ENCODE measurements around the gene TRAF1.
A peak's percentile ranks its signal among the peaks of the same experiment; 100 is the strongest.

TRAF1 gene

DNA sequence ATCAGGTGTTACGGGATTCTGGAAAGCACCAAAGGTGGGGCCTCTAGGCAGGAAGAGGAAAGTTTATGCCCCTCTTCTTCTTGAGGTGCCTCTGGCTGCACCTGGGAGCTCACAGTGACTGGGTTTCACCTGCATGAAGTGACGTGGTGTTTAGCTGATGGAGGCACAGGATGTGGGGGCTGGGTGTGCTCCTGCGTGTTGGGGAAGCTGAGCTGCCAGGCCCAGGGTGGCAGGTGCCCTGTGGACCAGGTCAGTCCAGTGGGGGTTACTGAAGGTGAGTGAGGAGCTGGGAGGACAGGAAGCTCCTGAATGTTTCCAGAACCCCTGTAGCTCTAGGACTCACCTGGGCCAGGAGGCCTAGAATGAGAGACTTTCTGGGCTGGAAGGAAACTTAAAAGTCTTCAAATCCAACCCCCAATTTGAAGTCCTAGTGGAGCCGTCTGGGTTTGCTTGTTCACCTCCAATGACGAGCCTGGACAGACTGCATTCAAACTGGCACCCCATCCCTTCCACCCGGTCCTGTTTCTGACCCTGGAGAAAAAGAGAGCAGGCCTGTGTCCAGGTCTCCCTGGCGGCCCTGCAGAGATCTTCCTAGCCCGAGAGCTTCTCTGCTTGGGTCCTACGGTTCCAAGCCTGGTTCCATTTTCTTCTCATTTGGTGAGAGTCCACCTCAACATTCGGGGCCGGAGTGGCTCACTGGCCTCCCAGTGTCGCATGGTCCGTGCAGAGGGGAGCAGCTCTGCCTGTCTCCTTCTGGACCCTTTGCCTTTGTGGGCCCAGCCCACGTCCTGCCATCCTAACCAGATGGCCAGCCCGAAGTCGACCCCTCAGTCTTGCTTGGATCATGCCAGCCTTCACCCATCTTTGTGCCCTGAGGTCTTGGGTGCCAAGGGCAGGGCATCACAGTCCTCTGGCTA lies 22.3 kb downstream of the TRAF1 start:
- peak; percentile 84 for DNase-seq

DNA sequence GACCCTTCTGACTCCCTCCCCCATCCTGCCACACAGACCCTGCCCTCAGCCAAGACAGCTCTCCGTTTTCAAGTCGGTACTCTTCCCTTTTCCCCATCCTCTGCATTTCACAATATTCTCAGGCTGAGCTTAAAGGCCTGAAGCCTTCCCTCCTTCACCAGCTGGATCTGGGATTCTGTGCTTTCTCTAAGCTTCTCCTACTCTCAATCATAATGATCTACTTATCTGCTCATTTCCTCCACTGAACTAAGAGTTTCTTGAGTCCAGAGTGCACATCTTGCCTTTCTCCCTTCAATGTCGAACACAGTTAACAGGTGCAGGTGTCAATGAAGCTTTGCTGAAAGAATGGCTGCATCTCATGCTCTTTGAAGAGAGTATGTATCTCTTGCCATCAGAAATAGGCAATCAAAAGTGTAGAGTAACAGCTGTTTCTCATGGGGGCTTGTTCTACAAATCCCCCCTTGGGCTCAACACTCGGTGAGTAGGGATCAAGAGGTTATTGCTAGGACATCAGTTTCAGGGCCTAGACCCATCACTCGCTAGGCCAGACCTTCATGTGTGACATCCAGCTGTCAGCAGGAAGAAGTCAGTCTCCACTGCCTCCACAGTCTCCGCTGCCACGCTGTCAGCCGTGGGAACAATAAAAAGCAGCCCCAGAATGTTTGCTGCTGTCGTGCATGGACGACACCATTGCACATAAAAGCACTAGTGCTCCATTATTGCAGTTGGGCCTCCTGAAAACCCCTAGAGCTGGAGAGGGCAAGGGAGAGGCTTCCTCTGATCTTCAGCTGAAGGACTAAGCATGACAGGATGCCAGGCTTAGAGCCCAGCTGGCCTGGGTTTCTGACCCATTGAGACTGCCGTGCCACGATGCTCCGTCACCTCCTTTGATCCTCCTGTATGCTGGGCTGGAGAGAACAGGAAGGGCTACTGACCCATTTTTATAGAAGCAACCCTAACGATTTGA lies 23.7 kb downstream of the TRAF1 start:
- DNase-seq, result peak; percentile 42

DNA sequence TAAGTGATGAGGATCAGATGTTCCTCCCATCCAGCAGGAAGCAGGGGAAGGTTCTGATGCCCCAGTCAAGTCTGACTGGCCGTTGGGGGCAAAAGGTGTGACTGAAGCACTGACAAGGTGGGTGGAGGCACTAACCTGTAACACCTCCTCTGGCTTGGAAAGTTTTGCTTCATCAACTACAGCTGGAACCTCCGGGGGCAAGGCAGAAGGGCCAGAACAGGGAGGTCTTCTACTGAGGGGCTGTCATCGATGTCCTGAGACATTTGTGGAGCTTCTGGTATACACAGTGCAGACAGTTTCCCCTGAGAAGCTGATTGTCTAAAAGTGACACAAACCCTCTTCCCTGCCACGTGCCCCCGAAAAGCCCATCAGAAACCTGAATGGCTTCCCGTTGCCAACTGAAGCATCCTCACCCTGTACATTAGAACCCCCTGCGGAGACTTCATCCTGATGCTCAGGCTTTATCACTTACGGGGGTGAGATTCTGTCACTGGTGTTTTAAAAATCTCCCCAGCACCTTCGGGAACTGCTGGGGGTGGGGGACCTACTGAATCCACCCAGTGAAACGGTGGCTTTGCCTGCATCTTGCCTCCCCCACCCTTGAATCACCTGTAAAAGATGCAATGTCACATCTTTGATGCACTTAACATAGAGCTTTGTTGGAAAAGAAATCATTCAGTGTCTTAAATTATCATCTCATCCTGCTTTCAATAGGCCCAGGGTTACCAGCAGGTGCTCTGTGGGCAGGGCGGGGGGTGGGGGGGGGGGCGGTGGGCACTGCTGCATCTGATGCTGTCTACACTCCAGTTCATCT lies 24.6 kb downstream of the TRAF1 start:
- DNase-seq, result peak; percentile 34

DNA sequence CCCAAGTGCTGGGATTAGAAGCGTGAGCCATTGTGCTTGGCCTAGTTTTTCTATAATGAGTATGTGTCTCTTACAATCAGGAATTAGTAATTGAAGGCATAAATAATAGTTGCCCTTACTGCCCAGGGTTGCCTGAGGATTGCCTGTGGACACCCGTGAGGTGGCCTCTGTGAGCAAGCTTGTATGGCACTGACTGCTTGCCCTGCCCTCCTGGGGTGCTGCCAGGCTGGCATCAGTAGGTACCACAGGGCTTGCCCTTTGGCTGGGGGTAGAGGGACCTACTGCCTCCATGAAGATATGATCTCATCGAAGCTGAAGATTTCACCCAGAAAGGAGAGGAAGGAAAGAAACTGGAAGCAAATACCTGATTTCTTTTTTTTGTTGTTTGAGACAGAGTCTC lies 25.8 kb downstream of the TRAF1 start:
- DNase-seq, result no peak

DNA sequence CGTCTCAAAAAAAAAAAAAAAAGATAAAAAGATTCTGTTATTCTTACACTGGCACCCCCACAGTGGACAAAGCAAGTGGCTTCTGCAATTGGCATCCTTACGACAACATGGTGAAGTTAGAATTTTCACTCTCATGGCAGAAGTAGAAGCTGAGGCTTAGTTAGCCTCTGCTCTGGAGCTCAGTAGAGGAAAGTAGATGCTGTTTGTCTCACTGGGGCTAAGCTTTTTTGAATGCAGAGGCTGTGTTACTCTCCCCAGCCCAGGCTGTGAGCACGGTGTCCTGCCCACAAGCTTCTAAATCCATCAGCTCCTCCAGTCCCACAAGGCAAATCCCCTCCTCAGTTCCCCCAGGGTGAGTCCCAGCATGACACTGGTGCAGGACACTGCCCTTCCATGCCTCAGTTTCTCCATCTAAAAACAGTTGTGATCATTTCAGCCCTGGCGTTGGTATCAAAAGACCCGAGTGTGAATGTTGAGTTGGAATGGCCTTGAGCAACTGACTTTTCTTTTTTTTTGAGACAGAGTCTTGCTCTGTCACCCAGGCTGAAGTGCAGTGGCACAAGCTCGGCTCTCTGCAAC lies 27.0 kb downstream of the TRAF1 start:
- DNase-seq, result peak; percentile 24

DNA sequence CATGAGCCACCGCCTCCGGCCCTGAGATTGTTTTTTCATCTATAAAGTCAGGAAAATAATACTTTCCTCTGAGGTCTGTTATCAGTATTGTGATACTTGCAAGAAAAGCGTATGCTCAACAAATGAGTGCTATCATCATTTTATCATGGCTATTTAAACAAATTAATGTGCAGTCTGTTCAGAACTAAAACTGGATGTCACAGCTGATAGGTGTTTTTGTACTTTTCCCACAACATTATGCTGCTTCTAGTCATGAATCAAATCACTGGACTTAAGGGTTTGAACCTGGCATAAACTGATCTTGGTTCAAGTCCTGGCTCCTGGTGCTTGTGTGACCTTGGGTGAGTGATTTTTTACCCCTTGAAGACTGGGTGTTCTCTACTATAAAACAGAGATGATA lies 28.2 kb downstream of the TRAF1 start:
- DNase-seq, result peak; percentile 13

DNA sequence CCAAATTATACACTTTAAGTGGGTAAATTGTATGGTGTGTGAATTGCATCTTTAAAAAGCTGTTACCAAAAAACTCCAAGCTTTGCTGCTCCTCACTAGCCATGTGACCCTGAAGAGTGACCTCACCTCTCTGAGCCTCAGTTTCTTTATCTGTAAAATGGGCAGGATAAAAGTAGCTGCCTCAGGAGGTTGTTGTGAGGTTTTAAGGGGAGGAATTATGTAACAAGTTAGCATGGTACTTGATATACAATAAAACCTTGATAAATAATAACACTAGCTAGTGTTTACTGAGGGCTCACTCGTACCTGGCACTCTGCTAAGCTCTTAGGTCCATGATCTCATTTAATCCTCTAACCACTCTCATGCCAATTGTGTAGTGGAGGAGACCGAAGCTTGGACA lies 30.6 kb downstream of the TRAF1 start:
- DNase-seq, result peak; percentile 16

DNA sequence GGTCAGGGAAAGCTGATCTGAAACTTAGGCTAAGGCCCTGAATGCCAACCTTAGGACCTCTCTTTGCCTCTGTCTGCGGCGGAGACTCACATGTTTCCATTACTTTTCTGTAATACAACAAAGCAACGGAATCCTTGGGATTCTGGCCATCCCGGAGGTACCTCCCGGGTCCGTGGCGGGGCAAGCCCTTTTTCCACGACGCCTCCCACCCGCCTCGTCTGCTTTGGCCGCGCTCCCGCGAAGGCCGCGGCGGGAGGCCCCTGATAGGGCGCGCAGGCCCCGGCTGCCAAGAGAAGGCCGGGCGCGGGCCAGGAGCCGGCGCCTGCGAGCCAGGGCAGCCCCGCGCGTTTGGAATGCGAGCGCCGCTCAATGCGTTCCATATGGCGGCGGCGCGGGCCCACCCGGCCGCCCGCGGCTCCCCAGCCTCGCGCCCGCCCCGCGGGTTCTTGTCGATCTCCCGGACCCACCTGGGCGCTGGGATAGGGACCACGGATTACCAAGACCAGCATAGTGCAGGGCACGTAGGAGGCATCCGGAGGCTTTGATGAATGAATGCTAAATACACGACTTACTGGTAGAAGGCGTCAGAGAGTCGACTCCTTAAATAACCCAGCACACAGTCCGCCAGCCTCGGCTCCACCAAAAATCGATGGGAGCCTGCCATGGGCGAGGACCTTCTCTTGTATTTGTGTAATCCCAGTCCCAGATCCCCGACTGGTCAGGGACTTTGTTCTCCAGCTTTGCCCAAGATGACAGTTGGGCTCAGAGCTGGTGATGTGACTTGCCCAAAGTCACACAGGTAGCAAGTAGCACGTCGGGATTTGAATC lies 32.1 kb downstream of the TRAF1 start:
- DNase-seq, result peak; percentile 10

DNA sequence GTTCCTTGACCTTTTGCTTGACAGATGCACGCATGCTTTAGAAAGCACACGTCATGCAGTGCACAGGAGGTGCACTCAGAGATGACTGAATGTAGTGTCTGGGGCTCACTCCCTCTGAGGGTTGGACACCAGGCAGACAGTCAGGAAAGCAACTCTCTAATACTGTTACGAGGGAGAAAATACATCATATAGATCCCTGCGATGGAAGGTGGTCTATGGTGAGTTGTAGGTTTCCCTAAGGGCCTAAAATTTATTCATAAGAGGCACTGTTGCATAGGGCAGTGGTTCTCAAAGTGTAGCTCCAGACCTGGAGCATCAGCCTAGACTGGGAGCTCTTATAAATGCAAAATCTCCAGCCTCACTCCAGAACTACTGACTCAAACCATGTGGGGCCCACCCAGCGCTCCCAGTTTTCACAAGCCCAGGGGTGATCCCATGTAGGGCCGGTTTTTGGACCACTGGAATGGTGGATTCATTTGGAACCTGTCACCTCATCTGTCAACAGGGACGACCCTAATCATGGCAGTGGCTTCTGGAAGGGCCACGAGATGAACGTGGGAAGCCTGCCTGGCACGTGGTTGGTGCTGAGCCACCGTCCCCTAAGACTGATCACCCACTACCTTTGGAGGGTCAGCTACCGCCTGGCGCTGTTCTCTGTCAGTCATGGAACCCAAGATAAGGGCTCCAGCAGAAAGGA lies 32.8 kb downstream of the TRAF1 start:
- DNase-seq, result no peak

DNA sequence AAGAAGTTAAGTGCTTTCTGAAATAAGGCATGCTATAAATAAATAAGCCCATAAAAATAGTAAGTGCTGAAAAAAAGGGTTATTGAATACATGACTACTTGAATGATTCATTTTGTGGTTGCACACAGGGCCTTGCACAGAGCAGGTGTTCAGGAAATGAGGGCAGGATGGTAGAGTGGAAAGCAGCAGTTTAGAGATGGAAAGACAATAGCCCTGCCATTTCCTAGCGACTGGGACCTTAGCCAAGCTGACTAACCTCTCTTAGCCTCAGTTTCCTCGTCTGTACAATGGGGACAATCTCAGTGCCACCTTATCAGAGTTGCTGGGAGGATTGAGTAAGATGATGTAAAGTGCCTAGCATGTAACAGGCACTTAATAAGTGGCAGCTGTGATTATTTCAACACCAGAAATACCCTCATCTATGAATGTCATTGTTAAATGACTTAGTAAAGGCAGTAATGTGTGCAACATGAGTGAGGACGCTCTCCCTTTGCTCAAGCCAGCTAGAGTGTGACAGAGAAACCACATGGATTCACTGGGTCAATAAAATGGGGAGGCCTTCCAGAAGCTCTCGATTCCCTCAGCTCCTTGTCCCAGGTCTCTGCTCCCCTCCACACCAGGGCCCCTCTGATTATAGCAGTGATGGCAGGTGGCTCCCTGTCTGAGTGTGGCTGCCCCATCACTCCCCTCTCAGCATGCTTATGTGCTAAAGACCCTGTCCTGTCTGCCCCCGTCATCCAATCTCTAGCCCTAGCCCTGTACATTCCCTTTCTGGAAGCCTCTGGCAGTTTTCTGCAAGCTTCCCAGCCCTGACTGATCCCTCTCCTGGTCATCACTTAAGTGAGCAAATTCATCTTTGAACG lies 33.6 kb downstream of the TRAF1 start:
- peak; percentile 82 for DNase-seq

DNA sequence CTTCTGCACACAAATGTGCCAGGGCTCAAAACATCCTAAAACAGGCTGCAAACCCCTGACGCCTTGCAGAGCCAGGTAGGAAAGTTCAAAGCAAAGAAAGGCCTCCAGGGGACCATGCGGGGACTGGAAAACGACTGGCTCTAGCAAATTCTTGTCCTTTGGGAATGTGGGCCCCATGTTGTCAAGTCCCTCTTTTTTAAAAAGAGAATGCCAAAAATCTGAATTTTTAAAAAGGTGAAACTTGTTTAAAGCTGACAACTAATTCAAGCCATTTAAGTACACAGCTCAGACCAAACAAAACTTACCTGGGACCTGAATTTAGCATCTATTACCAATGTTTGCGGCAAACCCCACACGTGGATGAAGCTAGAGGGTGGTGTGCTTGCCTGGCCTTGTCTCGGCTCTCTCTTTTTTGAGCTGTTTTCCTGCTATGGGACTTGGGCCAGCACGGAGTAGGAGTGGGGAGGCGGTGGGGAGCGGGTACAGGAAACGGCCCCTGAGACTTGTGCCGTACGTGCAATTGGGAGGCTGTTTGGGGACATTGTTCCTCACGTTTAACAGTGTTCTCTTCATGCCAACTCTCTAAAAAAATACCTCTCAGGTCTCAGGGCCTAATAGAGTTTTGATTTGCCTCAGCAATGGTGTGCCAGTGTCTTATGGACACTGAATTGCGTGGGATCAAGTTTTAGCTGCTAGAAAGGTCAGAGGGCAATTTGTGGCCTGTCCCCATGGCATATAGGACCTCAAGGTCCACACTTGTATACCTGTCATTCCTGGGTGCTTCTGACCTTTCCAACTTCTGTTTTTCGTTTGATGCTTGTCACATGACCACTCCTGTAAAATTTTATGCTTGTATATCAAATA lies 34.5 kb downstream of the TRAF1 start:
- DNase-seq, result peak; percentile 46

DNA sequence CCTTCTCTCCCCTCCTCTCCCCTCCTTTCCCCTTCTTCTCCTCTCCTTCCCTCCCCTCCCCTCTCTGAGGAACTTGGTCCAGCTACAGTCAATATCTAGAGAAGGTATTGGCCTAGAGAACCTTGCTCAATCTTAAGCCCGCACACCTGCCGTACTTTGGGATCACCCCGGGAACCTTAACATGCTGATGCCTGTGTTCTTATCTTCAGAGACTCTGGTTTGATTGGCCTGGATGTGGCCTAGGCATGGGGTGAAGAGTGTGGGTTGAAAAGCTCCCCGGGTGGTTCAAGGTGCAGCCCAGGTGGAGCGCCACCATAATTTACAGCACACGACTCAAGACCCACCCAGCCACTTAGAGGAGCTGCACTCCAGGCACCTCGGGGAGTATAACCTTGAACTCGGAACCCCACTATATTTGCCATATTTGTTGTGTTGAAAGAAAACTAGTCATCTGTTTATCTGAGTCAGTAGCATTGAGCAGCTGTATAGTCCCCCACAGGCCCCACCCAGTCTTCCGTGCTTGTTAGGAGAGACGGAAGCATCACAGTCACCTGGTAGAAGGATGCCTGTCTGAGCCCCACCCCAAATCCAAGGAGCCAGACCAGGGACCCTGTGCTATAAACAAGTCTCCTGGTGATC lies 35.2 kb downstream of the TRAF1 start:
- DNase-seq, result peak; percentile 71

DNA sequence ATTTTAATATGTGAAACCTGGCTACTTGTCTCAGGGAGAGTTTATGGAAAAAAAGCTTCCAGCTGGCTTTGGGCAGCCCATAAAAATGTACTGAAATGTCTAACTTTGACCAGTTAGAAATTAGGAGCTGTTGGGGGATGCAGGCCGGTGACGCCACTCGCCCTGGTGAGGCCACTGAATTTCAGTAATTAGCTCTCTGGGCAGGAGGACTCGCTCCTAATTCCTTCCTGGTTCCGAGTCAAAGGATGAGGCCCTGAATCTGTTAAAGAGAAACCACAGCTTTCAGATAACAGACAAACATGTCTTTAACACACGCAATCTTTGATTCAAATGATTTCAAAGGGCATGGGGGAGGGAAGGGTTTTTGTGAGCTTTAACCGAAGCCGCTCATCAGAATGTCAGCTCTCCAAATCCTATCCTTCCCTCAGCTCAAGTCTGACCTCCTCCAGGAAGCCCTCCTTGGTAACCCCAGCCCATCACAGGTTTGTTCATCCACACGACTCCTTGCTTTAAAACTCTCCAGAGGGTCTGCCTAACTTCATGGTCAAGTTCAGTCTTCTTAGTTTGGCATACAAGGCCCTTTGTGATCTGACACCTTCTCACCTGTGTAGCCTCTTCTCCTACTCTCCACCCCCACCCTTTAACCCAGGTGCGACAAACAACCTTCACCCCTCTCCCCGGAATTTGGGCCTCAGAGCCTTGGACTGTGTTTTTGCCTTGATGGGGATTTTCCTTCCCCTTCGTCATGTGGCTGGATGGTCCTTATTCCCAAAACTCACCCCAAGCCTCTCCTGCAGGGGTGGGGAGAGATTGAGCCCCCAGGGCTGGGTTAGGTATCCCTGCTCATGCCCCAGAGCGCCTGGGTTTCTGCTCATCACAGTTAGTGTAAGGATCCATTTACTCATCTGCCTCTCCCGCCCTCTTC lies 36.0 kb downstream of the TRAF1 start:
- peak; percentile 76 for DNase-seq

DNA sequence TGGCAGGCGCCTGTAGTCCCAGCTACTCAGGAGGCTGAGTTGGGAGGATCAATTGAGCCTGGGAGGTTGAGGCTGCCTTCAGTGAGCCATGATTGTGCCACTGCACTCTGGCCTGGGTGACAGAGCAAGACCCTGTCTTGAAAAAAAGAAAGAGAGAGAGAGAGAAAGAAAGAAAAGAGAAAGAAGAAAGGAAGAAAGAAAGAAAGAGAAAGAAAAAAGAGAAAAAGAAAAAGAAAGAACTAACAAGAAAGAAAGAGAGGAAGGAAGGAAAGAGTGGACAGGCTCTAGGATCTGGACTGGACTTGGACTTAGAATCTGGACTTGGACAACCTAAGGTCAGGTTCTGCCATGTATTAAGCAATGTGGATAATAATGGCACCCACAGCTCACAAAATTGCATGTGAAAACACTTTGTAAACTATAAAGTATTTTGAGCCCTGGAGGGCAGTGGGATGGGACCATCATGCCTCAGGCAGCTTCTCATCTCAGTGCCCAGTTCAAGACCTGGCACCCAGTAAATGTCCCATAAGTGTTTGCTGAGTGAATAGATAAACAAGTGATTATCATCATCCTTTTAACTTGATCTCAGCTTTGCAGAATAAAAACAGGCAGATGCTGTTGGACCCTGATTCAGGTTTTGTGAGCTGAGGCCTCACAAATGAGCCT lies 36.9 kb downstream of the TRAF1 start:
- peak; percentile 21 for DNase-seq

DNA sequence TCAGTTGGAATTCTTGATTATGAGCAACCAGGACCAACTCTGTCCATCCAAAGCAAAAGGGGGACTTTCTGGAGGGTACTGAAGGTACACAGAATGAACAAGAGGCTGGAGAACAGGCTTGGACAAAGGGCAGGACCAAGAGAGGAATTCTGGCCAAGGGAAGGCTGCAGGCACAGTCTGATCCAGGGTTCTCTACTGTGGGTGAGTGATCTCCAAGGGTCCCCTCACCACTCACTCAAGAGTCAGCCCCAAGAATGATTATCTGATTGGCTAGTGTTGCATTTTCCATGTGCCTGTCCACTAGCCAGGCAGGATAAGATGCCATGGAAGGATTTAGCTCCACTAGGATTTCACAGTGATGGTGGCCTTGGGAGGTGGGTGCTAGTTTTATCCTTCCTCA lies 38.0 kb downstream of the TRAF1 start:
- DNase-seq, result no peak

DNA sequence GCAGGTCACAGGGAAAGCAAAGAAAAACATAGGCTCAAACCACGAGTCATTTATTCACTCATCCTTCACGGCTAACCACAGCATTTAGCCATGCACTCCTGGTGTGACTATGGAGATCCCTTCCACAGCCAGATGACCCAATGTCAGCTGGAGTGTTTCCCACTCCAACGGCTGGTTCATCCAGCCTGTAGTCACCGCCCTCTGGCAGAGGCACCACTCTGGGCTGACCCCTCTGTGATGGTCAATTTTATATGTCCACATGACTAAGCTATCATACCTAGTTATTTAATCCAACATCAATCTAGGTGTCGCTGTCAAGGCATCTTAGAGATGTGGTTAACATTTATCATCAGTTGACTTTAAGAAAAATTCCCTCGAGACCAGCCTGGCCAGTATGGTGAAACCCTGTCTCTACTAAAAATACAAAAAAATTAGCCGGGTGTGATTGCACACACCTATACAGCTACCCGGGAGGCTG lies 40.1 kb downstream of the TRAF1 start:
- DNase-seq, result no peak
